Activated T-helper 1 cell treated with anti-CD3 and anti-CD28 coated beads, Interleukin-12 subunit alpha, Interleukin-12 subunit beta, Interleukin-2, Interleukin-4 antibody, amounts not matched to agents 30 ng/mL and 10 ng/mL and 1 ng/mL, durations not matched to agents 14 hours and 24 hours and 36 hours (primary cell): ENCODE results near the gene CNGB1. TPM values are rescaled to one million over a fixed set of nuclear protein-coding genes. Genes with fewer than 3 reads are reported as not detected.

Source experiments
- DNase-seq: peaks from one replicate; pipeline ENCODE4 v3.0.0; 2021; ENCODE audit warnings: low spot score
- H3K27ac Mint-ChIP-seq: one replicate; pipeline ENCODE4 v1.8.0; 2021; ENCODE audit warnings: mild to moderate bottlenecking, mixed read lengths
- H3K27me3 Mint-ChIP-seq: one replicate; pipeline ENCODE4 v1.8.0; 2022; ENCODE audit warnings: mild to moderate bottlenecking, moderate library complexity, mixed read lengths; ENCODE audit not compliant: insufficient read depth
- H3K36me3 Mint-ChIP-seq: one replicate; pipeline ENCODE4 v1.8.0; 2021; ENCODE audit warnings: low read depth, mixed read lengths
- H3K4me1 Mint-ChIP-seq: one replicate; pipeline ENCODE4 v1.8.0; 2021; ENCODE audit warnings: low read depth, mixed read lengths
- H3K4me3 Mint-ChIP-seq: one replicate; pipeline ENCODE4 v1.8.0; 2021; ENCODE audit warnings: mild to moderate bottlenecking, moderate library complexity, mixed read lengths
- H3K9me3 Mint-ChIP-seq: one replicate; pipeline ENCODE4 v1.8.0; 2021; ENCODE audit warnings: mixed read lengths
- intact Hi-C: fragments of 100-400 bp; cut with micrococcal nuclease; formaldehyde crosslinking; loops from one replicate; pipeline ENCODE4 v1.15.1; 2024
- total RNA-seq: library from RNA; stranded (reverse); gene quantifications from 2 replicates; pipeline ENCODE4 v1.2.3, GENCODE V29; 2022

Gene CNGB1
- total RNA-seq, 1 donor from 2014 or later = not detected

DNA sequence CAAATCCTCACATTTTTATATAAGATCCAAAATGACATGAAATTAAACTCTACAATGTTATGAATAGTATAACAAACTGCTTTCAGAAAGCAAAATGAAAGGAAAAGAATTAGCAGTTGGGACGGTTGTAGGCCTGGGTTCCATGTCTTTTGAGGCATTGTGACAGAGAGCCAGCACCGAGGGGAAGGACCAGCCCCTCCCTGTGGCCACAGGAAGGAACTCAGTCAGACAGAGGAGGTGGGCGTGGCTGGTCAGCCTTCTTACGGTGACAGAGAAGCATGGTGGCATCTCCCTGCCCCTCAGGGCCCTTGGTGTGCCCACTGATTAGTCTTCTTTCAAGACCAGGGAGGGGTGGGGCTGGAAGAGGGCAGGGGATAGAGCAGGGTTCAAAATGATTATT lies 23.9 kb upstream of the CNGB1 start:
- no peak overlapping the region for H3K27ac Mint-ChIP-seq
- peaks cover 32% of the 10 kb centered on the region for H3K4me1 Mint-ChIP-seq
- H3K9me3 Mint-ChIP-seq = no peaks in the 10 kb centered on the region
- intact Hi-C loops = loop anchor here (5.0 kb wide), 2 partner anchors 203 to 417 kb away; partner anchors contain the start of gene CSNK2A2
- no peaks in the 10 kb centered on the region for H3K27me3 Mint-ChIP-seq
- DNase-seq = peak; percentile 24
- no peak overlapping the region for H3K4me3 Mint-ChIP-seq
- peaks cover 21% of the 10 kb centered on the region for H3K36me3 Mint-ChIP-seq

DNA sequence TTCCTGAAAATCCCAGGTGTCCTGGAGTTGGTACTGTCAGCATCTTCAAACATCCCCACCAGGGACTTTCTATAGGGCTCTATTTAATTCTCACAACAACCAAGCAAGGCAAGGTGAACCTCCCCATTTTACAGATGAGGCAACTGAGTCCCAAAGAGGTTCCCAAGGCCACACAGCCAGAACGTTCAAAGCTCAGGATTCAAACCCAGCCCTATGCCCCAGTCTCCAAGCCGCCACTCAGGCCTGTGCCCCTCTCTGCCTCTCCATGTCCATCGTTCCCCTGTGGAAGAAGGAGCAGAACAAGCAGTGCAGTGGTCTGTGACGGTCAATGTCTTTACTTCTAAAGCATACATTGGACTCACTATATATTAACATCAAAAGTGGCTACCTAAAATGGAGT lies 23.4 kb upstream of the CNGB1 start:
- Mint-ChIP-seq H3K36me3 (peaks cover 21% of the 10 kb centered on the region), H3K9me3 (no peaks in the 10 kb centered on the region), H3K27me3 (no peaks in the 10 kb centered on the region), H3K4me3 (no peak overlapping the region), H3K4me1 (peaks cover 31% of the 10 kb centered on the region), H3K27ac (no peak overlapping the region)
- no peak for DNase-seq
- intact Hi-C loops = no loop called here

DNA sequence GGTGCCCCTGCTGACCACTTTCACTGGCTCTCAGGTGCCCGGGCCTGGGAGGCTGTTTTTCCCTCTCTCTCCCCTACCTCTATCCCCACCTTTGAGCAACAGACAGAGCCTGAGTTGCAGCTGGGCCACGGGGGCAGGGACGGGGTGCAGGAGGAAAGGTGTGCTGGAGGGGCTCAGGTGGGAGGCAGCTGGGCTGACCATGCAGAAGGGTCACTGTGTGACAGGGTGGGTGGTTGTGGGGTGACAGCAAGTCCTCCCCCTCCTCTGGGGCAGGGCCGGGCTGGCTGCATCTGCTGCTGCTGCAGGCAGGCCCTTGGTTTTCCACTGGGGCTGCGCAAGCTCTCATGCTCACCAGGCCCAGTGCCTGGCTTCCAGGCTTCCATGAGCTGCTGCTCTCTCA lies 23.0 kb upstream of the CNGB1 start:
- Mint-ChIP-seq H3K36me3 (peaks cover 21% of the 10 kb centered on the region), H3K27me3 (no peaks in the 10 kb centered on the region), H3K4me1 (peaks cover 26% of the 10 kb centered on the region), H3K9me3 (no peaks in the 10 kb centered on the region), H3K4me3 (no peak overlapping the region), H3K27ac (no peak overlapping the region)
- intact Hi-C loops = no loop called here
- no peak for DNase-seq

DNA sequence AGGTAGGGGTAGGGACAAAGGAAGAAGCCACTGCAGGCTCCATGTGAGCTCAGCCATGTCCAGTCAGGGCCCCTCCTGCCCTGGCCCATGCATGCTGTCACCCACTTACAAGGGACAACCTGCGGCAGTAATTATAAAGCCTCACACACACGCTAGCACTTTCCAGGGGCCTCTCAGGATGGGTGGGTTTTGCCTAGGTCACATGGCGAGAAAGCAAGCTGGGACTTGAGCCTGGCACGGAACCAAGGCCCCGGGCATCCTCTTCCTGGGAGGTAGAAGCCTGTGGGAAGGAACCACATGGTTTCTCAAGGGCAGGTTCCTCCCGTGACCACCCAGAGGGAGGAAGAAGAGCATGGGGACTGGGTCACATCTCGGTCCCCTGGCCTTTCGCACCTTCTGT lies 22.5 kb upstream of the CNGB1 start:
- H3K4me3 Mint-ChIP-seq = no peak overlapping the region
- H3K27ac Mint-ChIP-seq = no peak overlapping the region
- peaks cover 21% of the 10 kb centered on the region for H3K36me3 Mint-ChIP-seq
- DNase-seq = no peak
- no peaks in the 10 kb centered on the region for H3K27me3 Mint-ChIP-seq
- H3K9me3 Mint-ChIP-seq = no peaks in the 10 kb centered on the region
- intact Hi-C loops = no loop called here
- H3K4me1 Mint-ChIP-seq = peaks cover 21% of the 10 kb centered on the region

DNA sequence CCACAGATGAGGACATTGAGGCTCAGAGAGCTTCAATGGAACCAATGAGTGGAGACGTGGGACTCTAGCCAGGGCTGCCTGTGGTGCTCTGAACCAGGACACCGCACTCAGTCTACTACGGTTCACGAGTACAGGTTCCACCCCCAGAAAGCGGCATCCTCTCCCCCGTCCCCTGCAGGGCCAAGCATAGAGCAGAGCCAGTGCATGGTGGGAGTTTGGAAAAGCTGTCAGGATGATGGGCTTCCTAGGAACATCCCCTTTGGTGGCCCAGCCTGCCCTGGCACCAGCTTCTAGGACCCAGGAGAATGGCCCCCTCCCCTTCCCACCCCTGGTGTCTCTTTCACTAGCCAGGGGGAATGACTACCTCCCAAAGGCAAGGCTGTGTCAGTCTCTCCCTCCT lies 21.2 kb upstream of the CNGB1 start:
- no peaks in the 10 kb centered on the region for H3K9me3 Mint-ChIP-seq
- intact Hi-C loops = no loop called here
- no peak for DNase-seq
- peaks cover 9% of the 10 kb centered on the region for H3K4me1 Mint-ChIP-seq
- peaks cover 2% of the 10 kb centered on the region for H3K27me3 Mint-ChIP-seq
- no peak overlapping the region for H3K4me3 Mint-ChIP-seq
- peaks cover 12% of the 10 kb centered on the region for H3K36me3 Mint-ChIP-seq
- H3K27ac Mint-ChIP-seq = no peak overlapping the region

DNA sequence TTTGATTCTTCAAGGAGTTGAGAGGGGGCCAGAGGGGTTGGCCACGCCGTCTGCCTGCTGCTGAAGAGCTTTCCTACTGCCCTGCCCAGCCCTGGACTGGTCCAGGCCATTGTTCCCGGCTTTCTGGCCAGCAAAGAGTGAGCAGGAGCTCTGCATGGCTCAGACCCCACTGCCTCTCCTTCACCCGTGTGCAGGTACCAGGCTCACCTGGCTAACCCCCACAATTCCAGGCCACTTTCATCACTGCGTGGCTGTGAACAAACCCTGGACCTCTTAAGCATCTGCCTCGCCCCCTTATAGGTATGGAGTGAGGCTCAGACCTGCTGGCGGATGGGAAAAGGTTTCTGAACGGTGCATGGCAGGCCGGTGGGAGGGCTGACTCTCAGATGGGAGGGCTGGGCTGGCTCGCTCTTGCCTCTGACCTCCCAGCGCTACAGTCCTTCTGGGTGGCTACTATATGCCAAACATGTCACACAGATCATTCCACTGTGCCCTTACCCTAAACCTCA lies 20.7 kb upstream of the CNGB1 start:
- Mint-ChIP-seq H3K4me1 (peaks cover 9% of the 10 kb centered on the region), H3K27me3 (peaks cover 2% of the 10 kb centered on the region), H3K4me3 (no peak overlapping the region), H3K36me3 (peaks cover 12% of the 10 kb centered on the region), H3K27ac (no peak overlapping the region), H3K9me3 (no peaks in the 10 kb centered on the region)
- no peak for DNase-seq
- intact Hi-C loops = no loop called here

DNA sequence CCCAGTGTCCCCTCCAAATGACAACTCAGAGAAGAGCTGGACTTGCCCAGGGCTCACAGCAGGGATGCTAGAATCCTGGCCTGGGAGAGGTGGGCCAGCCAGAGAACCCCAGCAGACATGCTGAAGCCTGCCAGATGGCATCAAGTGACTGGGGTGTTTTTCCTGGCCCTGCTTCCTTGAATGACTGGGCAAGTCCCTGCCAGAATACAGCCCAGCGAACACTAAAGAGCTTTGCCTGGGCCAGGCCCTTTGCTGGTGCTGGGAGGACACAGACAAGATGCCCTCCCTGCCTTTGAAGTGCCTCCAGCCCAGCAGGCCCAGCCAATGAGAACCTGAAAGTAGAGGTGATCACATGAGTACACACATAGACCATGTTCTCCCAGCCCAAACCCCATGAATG lies 18.0 kb upstream of the CNGB1 start:
- no peak for DNase-seq
- intact Hi-C loops = no loop called here
- Mint-ChIP-seq H3K27me3 (peaks cover 11% of the 10 kb centered on the region), H3K27ac (no peak overlapping the region), H3K4me1 (no peaks in the 10 kb centered on the region), H3K36me3 (peaks cover 4% of the 10 kb centered on the region), H3K9me3 (no peaks in the 10 kb centered on the region), H3K4me3 (no peak overlapping the region)

DNA sequence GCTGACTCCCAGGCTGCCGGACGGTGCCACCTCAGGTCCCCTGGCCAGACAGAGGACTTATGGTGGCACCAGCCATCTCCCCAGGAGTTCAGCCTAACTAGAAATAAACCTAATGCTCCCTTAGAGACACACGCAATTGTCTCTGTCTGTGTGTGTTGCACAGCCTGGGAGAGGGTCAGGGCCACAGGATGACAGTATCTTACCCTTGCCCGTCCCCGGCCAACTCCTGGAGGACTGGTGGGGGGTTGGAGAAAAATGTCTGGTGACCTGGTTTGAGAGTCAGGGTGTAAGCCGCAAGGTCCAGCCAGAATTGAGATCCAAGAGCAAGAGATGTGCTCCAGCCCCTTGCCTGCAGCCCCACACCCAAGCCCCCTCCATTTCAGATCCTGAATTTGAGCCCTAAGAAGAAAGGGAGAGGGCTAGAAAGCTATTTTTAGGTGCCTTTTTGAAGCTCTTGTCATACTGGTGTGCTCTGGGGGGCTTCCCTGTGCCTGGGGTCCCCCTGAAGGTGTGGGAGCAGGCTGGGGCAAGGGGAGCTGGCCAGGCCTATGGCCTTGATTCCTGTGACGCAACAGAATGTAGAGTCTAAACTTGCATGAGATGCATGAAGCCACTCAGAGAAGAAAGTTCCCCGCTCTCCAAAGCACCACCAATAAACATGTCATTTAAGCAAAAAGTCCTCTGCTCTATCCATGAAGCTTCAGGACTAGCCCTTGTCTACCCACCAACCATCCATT lies 16.7 kb upstream of the CNGB1 start:
- no peak overlapping the region for H3K27ac Mint-ChIP-seq
- H3K4me1 Mint-ChIP-seq = no peaks in the 10 kb centered on the region
- no peak for DNase-seq
- intact Hi-C loops = no loop called here
- no peaks in the 10 kb centered on the region for H3K36me3 Mint-ChIP-seq
- H3K27me3 Mint-ChIP-seq = peaks cover 11% of the 10 kb centered on the region
- no peaks in the 10 kb centered on the region for H3K9me3 Mint-ChIP-seq
- H3K4me3 Mint-ChIP-seq = no peak overlapping the region

DNA sequence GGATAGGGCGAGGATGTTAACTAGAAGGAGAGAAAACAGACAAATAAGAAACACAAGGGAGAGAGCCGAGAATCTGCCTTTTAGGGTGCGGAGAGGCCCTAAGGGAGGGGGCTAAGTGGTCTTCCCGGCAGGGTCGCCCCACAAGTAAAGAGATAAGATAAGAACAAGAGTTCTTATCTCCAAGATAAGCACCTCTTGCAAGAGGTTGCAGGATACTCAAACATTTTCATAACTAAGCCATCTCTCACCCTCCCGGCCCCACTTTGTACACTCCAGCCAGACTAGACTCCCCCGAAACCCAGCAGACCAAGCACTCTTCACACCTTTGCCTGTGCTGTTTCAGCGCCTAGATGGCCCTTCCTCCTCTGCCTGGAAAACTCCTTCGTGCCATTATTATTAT lies 15.3 kb upstream of the CNGB1 start:
- Mint-ChIP-seq H3K27me3 (peaks cover 11% of the 10 kb centered on the region), H3K4me3 (peak overlapping the region; percentile 15), H3K36me3 (no peaks in the 10 kb centered on the region), H3K4me1 (no peaks in the 10 kb centered on the region), H3K9me3 (no peaks in the 10 kb centered on the region), H3K27ac (no peak overlapping the region)
- no peak for DNase-seq
- intact Hi-C loops = no loop called here

DNA sequence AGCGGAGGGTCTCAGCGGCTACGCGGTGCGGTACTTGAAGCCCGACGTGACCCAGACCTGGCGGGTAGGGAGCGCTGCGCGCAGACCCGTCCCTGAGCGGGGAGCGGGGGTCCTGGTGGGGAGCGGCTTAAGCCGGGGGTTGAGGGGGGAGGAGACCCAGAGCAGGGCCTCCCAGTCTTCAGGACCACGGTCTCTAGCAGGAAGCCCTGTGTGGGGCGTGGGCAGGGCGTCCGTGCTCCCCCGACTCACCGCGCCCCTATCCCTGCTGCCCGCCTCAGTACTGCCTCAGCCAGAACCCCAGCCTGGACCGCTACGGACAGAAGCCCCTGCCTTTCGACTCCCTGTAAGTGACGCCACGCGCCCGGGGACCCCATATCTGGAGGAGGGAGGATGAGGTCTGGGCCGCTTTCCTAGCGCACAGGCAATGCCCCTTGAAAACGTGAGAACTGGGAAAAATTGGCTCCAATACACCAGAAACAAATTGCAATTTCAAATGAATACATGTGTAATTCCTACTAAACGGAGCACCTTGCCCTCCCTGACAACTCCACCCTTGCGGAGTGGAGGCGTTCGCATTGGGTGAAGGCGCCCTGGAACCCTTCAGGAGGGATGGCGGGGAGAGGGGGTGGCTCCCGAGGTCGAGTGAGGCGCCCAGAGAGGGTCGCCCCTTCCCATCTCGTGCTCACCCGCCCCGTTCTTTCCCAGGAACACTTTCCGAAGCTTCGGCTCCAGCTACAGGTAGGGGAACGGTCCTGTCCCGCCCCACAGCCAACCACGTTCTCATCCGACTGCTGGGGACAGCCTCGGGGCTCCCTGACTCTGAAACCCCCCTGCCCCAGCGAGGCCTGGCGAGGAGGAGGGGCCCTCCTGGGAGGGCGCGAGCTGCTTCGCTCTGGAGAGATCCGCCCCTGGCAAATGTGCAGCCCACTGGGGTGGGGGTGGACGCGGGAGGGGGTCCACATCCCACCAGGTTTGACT lies 14.6 kb upstream of the CNGB1 start:
- intact Hi-C loops = loop anchor here (1.0 to 2.0 kb wide), 6 partner anchors 16 to 250 kb away; partner anchors contain the start of genes CFAP20, KATNB1, MMP15 and USB1
- H3K4me3 Mint-ChIP-seq = peak overlapping the region; percentile 85
- no peaks in the 10 kb centered on the region for H3K36me3 Mint-ChIP-seq
- no peak for DNase-seq
- no peaks in the 10 kb centered on the region for H3K9me3 Mint-ChIP-seq
- H3K27ac Mint-ChIP-seq = no peak overlapping the region
- peaks cover 11% of the 10 kb centered on the region for H3K27me3 Mint-ChIP-seq
- no peaks in the 10 kb centered on the region for H3K4me1 Mint-ChIP-seq

DNA sequence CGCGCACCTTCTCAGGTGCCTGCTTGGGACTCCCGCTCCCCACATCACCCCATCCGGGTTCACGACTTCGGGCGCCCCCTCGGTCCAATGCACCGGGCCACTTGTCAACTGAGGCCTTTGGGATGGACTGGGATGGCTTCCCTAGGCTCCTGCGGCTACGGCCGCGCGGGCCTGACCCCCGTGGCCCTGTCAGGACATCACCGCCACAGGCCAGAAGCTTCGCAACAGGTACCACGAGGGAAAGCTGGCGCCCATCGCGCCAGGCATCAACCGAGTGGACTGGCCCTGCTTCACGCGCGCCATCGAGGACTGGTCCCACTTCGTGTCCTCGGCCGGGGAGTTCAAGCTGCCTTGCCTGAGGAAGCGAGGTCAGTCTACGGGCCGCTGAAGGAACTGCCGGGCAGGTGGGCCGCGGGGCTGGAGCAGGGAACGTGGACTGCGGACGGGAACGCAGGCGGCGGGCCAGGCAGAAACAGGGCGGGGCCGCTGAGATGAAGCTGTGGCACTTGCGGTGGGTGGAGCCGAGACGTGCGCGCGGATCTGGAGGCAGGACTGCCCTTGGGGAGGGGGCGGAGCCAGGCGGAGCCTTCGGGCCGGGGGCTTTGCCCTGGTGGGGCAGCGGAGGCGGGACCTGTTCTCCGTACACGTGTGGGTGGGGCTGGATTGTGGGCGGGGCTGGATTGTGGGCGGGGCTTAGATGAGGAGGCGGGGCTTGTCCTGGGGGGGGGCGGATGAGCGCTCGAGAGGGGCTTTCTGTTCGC lies 13.7 kb upstream of the CNGB1 start:
- Mint-ChIP-seq H3K9me3 (no peaks in the 10 kb centered on the region), H3K36me3 (no peaks in the 10 kb centered on the region), H3K27ac (no peak overlapping the region), H3K27me3 (peaks cover 11% of the 10 kb centered on the region), H3K4me3 (peak overlapping the region; percentile 85), H3K4me1 (no peaks in the 10 kb centered on the region)
- peak; percentile 89 for DNase-seq
- intact Hi-C loops = loop anchor here (1.0 to 2.0 kb wide), 6 partner anchors 17 to 249 kb away; partner anchors contain the start of genes CFAP20, KATNB1, MMP15 and USB1

DNA sequence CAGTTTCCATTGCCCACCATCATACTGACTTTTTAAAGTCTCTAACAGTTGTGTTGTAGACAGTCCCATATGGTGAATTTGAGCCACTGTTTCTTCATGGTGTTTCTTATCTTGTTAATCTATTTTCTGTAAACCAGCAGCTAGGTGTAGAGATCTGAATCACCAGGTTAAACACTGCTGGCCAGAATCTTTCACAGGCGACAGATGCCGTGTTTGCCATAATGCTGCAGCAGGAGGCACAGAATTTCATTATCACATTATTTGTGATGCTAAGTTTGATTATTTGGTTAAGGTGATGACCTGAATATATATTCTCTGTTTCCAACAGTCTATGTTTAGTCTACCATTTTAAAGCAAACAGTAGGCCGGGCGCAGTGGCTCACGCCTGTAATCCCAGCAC lies 11.5 kb upstream of the CNGB1 start:
- Mint-ChIP-seq H3K27ac (no peak overlapping the region), H3K9me3 (no peaks in the 10 kb centered on the region), H3K27me3 (peaks cover 11% of the 10 kb centered on the region)

More for the DNA sequence above, 11.5 kb upstream of the CNGB1 start:
- Mint-ChIP-seq H3K4me3 (no peak overlapping the region), H3K4me1 (no peaks in the 10 kb centered on the region), H3K36me3 (no peaks in the 10 kb centered on the region)
- intact Hi-C loops = no loop called here
- no peak for DNase-seq
